Measurements from ENCODE around the gene NDUFS6.

NDUFS6 gene

GRCh38 chr5:1830571-1831228, 29.5 kb downstream of the NDUFS6 start:
- DNase-seq (ENCODE audit: low read depth): no peak
- no peak overlapping the region for H3K4me3 ChIP-seq (replicated peaks; ENCODE audit: low read depth, low read length)
- no peak for TF ChIP-seq CTCF (IDR thresholded peaks at IDR 0.05; ENCODE audit: low read length, missing control alignments)

DNA sequence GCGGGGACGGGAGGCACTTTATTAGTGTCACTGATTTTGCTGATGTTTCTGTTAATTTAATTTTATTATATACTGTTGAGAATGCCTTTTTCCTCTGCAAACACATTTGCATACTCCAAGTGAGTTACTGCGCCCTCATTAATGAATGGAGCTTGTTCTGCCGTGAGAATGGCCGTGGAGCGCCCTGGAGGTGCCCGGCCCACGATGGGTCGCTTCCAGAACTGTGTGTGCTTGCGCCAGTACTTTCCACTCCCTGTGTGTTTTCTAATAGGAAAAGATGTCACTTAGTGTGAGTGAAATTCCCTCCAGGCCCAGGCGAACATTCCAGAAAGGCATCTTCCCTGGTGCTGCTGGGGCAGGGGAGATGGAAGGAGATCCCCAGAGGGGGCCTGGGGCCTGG, 30.1 kb downstream of the NDUFS6 start:
- no peak for DNase-seq (ENCODE audit: low read depth)
- TF ChIP-seq CTCF (IDR thresholded peaks at IDR 0.05; ENCODE audit: low read length, missing control alignments): no peak
- H3K4me3 ChIP-seq (replicated peaks; ENCODE audit: low read depth, low read length): no peak overlapping the region

DNA sequence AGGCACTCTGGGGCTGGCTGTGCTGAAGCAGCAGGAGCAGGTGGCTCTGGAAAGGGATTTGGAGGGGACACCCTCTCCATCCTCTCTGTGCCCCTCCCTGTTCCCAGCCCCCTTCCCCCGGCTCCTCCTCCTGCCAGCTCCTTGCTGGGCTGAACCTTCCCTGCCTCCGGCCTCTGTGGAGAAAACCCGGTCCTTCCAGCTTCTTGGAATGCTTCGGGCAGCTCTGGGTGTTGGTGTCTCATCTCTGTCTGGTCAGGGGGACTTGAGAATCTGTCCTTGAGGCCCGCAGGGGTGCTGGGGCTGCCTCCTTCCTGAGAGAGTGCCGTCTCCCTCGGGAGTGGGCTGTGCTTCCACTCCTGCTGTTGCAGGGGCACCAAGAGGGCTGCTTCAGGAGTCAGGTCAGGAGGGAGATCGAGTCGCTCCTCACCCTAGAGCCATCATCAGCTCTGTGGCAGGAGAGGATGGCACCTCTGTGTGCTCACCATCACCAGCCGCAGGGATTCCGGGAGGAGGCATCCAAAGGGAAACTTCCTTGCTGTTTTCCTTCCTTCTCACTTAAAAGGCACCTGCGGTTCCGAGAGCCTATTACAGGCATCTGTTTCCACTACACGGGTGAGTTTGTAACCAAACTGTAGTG, 30.6 kb downstream of the NDUFS6 start:
- no peak for DNase-seq (ENCODE audit: low read depth)
- H3K4me3 ChIP-seq (replicated peaks; ENCODE audit: low read depth, low read length): no peak overlapping the region
- TF ChIP-seq CTCF (IDR thresholded peaks at IDR 0.05; ENCODE audit: low read length, missing control alignments): no peak

DNA sequence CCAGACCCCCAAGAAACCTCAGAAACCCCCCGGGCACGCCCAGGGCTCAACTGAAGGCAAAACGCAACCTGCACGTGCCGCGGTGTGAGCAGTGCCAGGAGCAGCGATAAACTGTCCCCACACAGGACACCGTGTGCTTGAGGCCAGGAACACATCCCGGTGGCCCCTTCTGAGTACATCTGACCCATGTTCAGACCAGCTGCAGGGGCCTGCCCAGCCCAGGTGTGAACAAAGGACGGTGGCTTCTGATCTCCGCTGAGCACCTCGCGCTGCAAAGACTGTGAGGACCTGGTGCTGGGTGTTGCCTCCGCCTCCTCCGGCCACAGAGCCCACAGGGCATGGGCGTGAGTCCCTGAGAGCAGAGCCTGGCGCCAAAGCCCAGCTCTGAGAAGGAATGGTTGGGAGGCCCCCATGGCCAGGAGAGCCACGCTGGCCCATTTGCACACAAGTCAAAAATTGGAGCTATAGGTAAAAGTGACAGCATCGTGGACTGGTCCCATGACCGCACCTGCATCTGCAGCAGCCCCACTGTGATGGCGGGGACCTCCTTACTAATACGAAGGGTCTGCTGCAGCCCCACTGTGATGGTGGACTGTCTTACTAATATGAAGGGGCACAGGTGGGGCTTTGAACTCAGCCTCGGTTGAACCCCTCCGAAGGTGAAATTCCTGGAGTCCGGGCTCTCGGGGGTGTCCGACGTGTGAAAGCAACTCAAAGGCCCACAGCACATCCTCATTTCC, 31.5 kb downstream of the NDUFS6 start:
- TF ChIP-seq CTCF (IDR thresholded peaks at IDR 0.05; ENCODE audit: low read length, missing control alignments): no peak
- H3K4me3 ChIP-seq (replicated peaks; ENCODE audit: low read depth, low read length): no peak overlapping the region
- DNase-seq (ENCODE audit: low read depth): no peak

DNA sequence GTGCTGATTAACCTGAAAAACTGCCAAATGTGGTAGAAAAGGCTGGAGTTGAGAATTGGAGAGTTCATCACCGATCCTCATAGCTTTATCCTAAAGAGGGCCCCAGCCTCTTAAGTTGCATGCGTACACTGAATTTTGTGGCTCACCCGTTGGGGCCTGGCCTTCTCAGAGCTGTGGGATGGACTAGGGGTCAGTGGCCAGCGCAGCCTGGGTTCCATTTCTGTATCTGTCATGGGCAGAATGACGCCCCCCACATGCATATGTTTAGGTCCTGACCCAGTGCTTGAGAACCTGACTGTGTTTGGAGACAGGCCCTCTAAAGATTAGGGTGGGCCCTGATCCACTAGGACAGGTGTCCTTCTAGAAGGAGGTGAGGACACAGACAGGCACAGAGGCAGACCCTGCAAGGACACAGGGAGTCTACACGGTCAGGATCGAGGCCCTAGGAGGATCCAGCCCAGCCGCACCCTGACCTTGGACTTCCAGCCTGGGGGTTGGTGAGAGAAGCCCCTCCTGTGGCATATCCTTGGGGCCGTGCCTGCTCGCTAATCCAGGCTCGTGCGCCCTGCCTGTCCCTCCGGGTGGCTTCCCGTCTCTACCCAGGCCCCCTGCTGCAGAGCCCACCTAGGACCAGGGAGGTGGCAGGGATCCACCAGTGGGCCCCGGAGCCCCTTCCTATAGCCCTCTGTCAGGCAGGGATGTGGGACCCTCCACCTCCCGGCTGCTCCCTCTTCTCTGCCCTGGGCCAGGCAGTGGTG, 32.2 kb downstream of the NDUFS6 start:
- no peak overlapping the region for H3K4me3 ChIP-seq (replicated peaks; ENCODE audit: low read depth, low read length)
- no peak for DNase-seq (ENCODE audit: low read depth)

More for the DNA sequence above, 32.2 kb downstream of the NDUFS6 start:
- no peak for TF ChIP-seq CTCF (IDR thresholded peaks at IDR 0.05; ENCODE audit: low read length, missing control alignments)

Data from fibroblast of pulmonary artery (primary cell).